ENCODE results near the gene CUL5. TPM values are rescaled to one million over a fixed set of nuclear protein-coding genes. Genes with fewer than 3 reads are reported as not detected.
A peak's percentile ranks its signal among the peaks of the same experiment; 100 is the strongest.

CUL5 gene
- total and polyA plus RNA-seq, 2 experiments from 2014 or later: 26.0 to 40.9 TPM

DNA sequence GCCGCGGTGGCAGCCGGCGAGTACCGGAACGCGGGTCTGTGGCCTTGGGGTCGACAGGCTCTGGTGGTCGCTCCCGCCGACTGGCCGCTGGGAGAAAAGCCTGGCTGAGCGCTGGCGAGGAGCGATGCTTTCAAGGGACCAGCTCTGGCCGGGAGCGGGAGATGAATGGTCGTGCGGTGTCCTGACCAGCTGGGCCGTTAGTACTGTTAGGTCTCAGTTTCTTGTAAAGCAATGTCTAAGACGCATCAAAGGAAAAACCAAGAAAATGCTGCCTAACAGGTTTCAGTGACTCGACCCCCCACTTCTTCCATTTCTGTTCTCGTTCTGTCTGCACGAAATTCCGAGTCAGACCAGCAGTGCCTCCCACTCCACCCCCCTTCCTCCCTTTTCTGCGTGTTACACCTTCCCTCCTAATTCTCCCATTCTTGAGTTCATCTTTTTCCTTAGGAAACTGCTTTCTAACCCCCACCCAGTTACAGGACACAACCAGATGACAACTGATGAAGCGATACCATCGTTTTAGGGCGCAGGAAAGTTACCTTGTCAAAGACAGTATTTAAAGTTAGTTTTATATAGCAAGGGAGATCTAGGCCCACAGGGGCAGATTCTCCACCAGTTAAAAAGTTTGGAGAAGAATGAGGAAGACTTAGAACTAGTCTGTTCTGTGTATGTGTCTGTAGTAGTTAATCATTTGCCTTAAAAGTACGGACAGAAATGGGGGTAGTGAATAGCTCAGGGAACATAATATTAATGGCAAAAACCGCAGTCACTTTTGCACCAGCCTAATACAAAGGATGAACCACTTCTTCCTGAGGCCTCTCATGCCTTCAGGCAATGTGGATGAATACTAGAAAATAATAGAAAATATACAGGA is 1.0 kb downstream of the CUL5 start:
- Histone ChIP-seq H2AFZ (peak overlapping the region; percentile 100; the same call in 1 of the 2 replicates), H4K20me1 (replicated peaks; ENCODE audit: insufficient read depth) (peaks cover 9% of the 10 kb centered on the region; the same call in 1 of the 2 replicates), H3K4me1 (ENCODE audit: insufficient read depth) (peaks cover 26% of the 10 kb centered on the region), H3K27ac (ENCODE audit: low read depth) (peak overlapping the region; percentile 95; the same call in 1 of the 2 replicates), H3K27me3 (ENCODE audit: insufficient read depth) (no peaks in the 10 kb centered on the region), H3K79me2 (replicated peaks; ENCODE audit: insufficient read depth) (peaks cover 59% of the 10 kb centered on the region), H3F3A (replicated peaks; ENCODE audit: low read depth) (no peaks in the 10 kb centered on the region), H3K4me2 (peak overlapping the region; percentile 96), H3K36me3 (ENCODE audit: insufficient read depth) (no peaks in the 10 kb centered on the region), H3K9me2 (ENCODE audit: insufficient read depth) (no peaks in the 10 kb centered on the region), H3K4me3 (peak overlapping the region; percentile 99)
- H3K9me3 Mint-ChIP-seq: no peaks in the 10 kb centered on the region
- TF ChIP-seq JUNB (IDR thresholded peaks at IDR 0.05; ENCODE audit: unreplicated experiment) (no peak), EZH2 (IDR thresholded peaks at IDR 0.05; ENCODE audit: low read depth, unreplicated experiment) (no peak), CREB1 (CRISPR knock-in tag; IDR thresholded peaks at IDR 0.05; ENCODE audit: low read depth) (no peak), EZH2phosphoT487 (IDR thresholded peaks at IDR 0.05; ENCODE audit: unreplicated experiment) (no peak), ZNF331 (CRISPR knock-in tag; IDR thresholded peaks at IDR 0.05; ENCODE audit: low read depth) (no peak), ZNF114 (CRISPR knock-in tag; IDR thresholded peaks at IDR 0.05) (no peak), POLR2AphosphoS5 (IDR thresholded peaks at IDR 0.05; ENCODE audit: low read depth) (no peak), NANOG (IDR thresholded peaks at IDR 0.05; ENCODE audit: borderline replicate concordance) (no peak)
- TF ChIP-seq, protein P1, sequence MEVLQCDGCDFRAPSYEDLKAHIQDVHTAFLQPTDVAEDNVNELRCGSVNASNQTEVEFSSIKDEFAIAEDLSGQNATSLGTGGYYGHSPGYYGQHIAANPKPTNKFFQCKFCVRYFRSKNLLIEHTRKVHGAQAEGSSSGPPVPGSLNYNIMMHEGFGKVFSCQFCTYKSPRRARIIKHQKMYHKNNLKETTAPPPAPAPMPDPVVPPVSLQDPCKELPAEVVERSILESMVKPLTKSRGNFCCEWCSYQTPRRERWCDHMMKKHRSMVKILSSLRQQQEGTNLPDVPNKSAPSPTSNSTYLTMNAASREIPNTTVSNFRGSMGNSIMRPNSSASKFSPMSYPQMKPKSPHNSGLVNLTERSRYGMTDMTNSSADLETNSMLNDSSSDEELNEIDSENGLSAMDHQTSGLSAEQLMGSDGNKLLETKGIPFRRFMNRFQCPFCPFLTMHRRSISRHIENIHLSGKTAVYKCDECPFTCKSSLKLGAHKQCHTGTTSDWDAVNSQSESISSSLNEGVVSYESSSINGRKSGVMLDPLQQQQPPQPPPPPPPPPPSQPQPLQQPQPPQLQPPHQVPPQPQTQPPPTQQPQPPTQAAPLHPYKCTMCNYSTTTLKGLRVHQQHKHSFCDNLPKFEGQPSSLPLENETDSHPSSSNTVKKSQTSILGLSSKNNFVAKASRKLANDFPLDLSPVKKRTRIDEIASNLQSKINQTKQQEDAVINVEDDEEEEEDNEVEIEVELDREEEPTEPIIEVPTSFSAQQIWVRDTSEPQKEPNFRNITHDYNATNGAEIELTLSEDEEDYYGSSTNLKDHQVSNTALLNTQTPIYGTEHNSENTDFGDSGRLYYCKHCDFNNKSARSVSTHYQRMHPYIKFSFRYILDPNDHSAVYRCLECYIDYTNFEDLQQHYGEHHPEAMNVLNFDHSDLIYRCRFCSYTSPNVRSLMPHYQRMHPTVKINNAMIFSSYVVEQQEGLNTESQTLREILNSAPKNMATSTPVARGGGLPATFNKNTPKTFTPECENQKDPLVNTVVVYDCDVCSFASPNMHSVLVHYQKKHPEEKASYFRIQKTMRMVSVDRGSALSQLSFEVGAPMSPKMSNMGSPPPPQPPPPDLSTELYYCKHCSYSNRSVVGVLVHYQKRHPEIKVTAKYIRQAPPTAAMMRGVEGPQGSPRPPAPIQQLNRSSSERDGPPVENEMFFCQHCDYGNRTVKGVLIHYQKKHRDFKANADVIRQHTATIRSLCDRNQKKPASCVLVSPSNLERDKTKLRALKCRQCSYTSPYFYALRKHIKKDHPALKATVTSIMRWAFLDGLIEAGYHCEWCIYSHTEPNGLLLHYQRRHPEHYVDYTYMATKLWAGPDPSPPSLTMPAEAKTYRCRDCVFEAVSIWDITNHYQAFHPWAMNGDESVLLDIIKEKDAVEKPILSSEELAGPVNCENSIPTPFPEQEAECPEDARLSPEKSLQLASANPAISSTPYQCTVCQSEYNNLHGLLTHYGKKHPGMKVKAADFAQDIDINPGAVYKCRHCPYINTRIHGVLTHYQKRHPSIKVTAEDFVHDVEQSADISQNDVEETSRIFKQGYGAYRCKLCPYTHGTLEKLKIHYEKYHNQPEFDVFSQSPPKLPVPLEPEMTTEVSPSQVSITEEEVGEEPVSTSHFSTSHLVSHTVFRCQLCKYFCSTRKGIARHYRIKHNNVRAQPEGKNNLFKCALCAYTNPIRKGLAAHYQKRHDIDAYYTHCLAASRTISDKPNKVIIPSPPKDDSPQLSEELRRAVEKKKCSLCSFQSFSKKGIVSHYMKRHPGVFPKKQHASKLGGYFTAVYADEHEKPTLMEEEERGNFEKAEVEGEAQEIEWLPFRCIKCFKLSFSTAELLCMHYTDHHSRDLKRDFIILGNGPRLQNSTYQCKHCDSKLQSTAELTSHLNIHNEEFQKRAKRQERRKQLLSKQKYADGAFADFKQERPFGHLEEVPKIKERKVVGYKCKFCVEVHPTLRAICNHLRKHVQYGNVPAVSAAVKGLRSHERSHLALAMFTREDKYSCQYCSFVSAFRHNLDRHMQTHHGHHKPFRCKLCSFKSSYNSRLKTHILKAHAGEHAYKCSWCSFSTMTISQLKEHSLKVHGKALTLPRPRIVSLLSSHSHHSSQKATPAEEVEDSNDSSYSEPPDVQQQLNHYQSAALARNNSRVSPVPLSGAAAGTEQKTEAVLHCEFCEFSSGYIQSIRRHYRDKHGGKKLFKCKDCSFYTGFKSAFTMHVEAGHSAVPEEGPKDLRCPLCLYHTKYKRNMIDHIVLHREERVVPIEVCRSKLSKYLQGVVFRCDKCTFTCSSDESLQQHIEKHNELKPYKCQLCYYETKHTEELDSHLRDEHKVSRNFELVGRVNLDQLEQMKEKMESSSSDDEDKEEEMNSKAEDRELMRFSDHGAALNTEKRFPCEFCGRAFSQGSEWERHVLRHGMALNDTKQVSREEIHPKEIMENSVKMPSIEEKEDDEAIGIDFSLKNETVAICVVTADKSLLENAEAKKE (CRISPR knock-in tag; IDR thresholded peaks at IDR 0.05): no peak
- TF ChIP-seq, protein P2, sequence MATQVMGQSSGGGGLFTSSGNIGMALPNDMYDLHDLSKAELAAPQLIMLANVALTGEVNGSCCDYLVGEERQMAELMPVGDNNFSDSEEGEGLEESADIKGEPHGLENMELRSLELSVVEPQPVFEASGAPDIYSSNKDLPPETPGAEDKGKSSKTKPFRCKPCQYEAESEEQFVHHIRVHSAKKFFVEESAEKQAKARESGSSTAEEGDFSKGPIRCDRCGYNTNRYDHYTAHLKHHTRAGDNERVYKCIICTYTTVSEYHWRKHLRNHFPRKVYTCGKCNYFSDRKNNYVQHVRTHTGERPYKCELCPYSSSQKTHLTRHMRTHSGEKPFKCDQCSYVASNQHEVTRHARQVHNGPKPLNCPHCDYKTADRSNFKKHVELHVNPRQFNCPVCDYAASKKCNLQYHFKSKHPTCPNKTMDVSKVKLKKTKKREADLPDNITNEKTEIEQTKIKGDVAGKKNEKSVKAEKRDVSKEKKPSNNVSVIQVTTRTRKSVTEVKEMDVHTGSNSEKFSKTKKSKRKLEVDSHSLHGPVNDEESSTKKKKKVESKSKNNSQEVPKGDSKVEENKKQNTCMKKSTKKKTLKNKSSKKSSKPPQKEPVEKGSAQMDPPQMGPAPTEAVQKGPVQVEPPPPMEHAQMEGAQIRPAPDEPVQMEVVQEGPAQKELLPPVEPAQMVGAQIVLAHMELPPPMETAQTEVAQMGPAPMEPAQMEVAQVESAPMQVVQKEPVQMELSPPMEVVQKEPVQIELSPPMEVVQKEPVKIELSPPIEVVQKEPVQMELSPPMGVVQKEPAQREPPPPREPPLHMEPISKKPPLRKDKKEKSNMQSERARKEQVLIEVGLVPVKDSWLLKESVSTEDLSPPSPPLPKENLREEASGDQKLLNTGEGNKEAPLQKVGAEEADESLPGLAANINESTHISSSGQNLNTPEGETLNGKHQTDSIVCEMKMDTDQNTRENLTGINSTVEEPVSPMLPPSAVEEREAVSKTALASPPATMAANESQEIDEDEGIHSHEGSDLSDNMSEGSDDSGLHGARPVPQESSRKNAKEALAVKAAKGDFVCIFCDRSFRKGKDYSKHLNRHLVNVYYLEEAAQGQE (IDR thresholded peaks at IDR 0.05; ENCODE audit: unreplicated experiment): no peak
- TF ChIP-seq, protein P3, sequence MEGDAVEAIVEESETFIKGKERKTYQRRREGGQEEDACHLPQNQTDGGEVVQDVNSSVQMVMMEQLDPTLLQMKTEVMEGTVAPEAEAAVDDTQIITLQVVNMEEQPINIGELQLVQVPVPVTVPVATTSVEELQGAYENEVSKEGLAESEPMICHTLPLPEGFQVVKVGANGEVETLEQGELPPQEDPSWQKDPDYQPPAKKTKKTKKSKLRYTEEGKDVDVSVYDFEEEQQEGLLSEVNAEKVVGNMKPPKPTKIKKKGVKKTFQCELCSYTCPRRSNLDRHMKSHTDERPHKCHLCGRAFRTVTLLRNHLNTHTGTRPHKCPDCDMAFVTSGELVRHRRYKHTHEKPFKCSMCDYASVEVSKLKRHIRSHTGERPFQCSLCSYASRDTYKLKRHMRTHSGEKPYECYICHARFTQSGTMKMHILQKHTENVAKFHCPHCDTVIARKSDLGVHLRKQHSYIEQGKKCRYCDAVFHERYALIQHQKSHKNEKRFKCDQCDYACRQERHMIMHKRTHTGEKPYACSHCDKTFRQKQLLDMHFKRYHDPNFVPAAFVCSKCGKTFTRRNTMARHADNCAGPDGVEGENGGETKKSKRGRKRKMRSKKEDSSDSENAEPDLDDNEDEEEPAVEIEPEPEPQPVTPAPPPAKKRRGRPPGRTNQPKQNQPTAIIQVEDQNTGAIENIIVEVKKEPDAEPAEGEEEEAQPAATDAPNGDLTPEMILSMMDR (conservative IDR thresholded peaks at IDR 0.05; ENCODE audit: low read depth in 2 of 2): no peak
- TF ChIP-seq, protein P4, sequence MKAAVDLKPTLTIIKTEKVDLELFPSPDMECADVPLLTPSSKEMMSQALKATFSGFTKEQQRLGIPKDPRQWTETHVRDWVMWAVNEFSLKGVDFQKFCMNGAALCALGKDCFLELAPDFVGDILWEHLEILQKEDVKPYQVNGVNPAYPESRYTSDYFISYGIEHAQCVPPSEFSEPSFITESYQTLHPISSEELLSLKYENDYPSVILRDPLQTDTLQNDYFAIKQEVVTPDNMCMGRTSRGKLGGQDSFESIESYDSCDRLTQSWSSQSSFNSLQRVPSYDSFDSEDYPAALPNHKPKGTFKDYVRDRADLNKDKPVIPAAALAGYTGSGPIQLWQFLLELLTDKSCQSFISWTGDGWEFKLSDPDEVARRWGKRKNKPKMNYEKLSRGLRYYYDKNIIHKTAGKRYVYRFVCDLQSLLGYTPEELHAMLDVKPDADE (IDR thresholded peaks at IDR 0.05): no peak
- peak overlapping the region; percentile 97 for H3K27ac Mint-ChIP-seq
- ATAC-seq (peak; percentile 58), DNase-seq (ENCODE audit: low spot score) (peak; percentile 71)
- peaks cover 4% of the 10 kb centered on the region for H3K27me3 Mint-ChIP-seq (ENCODE audit: insufficient read depth, low read depth, poor library complexity)
- H3K4me3 Mint-ChIP-seq: peak overlapping the region; percentile 98
- peaks cover 12% of the 10 kb centered on the region for H3K4me1 Mint-ChIP-seq
- H3K36me3 Mint-ChIP-seq (ENCODE audit: low read depth): no peaks in the 10 kb centered on the region
